Measurements from ENCODE around the gene RBBP4.

Gene RBBP4

GRCh38 chr1:32716312-32717148 is 65.5 kb downstream of the RBBP4 start (continued):
- TF ChIP-seq ZNF704 (tag by site-specific recombination; IDR thresholded peaks at IDR 0.05) (no peak), ZSCAN23 (tag by site-specific recombination; IDR thresholded peaks at IDR 0.05) (no peak), ZNF777 (tag by site-specific recombination; IDR thresholded peaks at IDR 0.05; ENCODE audit: borderline replicate concordance) (no peak), KLF7 (tag by site-specific recombination; IDR thresholded peaks at IDR 0.05; ENCODE audit: borderline replicate concordance) (no peak), ZNF664 (tag by site-specific recombination; IDR thresholded peaks at IDR 0.05) (no peak), ZBTB26 (tag by site-specific recombination; optimal IDR thresholded peaks at IDR 0.05) (no peak), ZNF76 (tag by site-specific recombination; IDR thresholded peaks at IDR 0.05; ENCODE audit: borderline replicate concordance, low read depth) (peak; percentile 69; the same call in 1 of the 2 replicates), ZFP41 (tag by site-specific recombination; IDR thresholded peaks at IDR 0.05; ENCODE audit: borderline replicate concordance) (no peak), BCL11B (tag by site-specific recombination; IDR thresholded peaks at IDR 0.05; ENCODE audit: low read depth) (no peak), ZNF19 (tag by site-specific recombination; IDR thresholded peaks at IDR 0.05; ENCODE audit: low read depth) (no peak), ZNF670 (tag by site-specific recombination; IDR thresholded peaks at IDR 0.05; ENCODE audit: low read depth) (no peak), EGR2 (tag by site-specific recombination; IDR thresholded peaks at IDR 0.05; ENCODE audit: low read depth) (no peak), BCL6B (tag by site-specific recombination; IDR thresholded peaks at IDR 0.05) (no peak), SP2 (tag by site-specific recombination; IDR thresholded peaks at IDR 0.05) (peak; percentile 83), ZBTB6 (tag by site-specific recombination; IDR thresholded peaks at IDR 0.05) (no peak), ZBTB1 (tag by site-specific recombination; IDR thresholded peaks at IDR 0.05) (no peak), ZFP3 (tag by site-specific recombination; IDR thresholded peaks at IDR 0.05; ENCODE audit: low read depth) (no peak), ZNF488 (tag by site-specific recombination; IDR thresholded peaks at IDR 0.05) (no peak), PRDM10 (tag by site-specific recombination; IDR thresholded peaks at IDR 0.05) (no peak), ZNF214 (tag by site-specific recombination; IDR thresholded peaks at IDR 0.05; ENCODE audit: borderline replicate concordance) (no peak), ZBTB17 (tag by site-specific recombination; IDR thresholded peaks at IDR 0.05) (0 out of 2 replicates have a peak, but pooled peaks have one; percentile 44), PRDM6 (tag by site-specific recombination; IDR thresholded peaks at IDR 0.05) (no peak), SP3 (tag by site-specific recombination; IDR thresholded peaks at IDR 0.05) (peak; percentile 96), RBAK (tag by site-specific recombination; IDR thresholded peaks at IDR 0.05) (no peak), ZSCAN4 (tag by site-specific recombination; IDR thresholded peaks at IDR 0.05) (no peak), ZNF658 (tag by site-specific recombination; IDR thresholded peaks at IDR 0.05) (no peak), GLI4 (tag by site-specific recombination; IDR thresholded peaks at IDR 0.05) (no peak)

Data from HEK293 (cell line).